H1 (cell line): ENCODE results near the gene EBF3. TPM values are rescaled to one million over a fixed set of nuclear protein-coding genes. Genes with fewer than 3 reads are reported as not detected.

Experiments used
- RAD21 ChIP-seq, 2 experiments: IDR thresholded peaks in 1 of 2; conservative IDR thresholded peaks in 1 of 2; 2 replicates each; pipeline ENCODE4 v1.6.1; 2011; ENCODE audit warnings: low read depth in 2 of 2, low read length in 2 of 2, improper control_type of control experiment in 1 of 2, inconsistent platforms in 1 of 2, mild to moderate bottlenecking in 1 of 2, moderate library complexity in 1 of 2
- SRF ChIP-seq: IDR thresholded peaks from 2 replicates; pipeline ENCODE4 v1.6.1; 2011; ENCODE audit warnings: mild to moderate bottlenecking, low read depth, low read length, moderate library complexity
- polyA plus RNA-seq, 7 experiments: library from polyadenylated mRNA; depleted of rRNA in 3 of 7; stranded (reverse) in 5 of 7; unstranded in 2 of 7; fragments of >200 nt in 5 of 7; fragments of 200-250 nt in 2 of 7; gene quantifications; 1 replicate in 5 of 7; 2 replicates in 1 of 7; 4 replicates in 1 of 7; pipeline versions ENCODE4 v1.2.1 to v1.2.3, GENCODE V29; 2011 to 2013; ENCODE audit warnings: missing spikeins in 2 of 7, mixed read lengths in 2 of 7
- total RNA-seq: library from RNA; stranded (reverse); fragmentation: NEBNext Ultra II Directional; extraction: Animal tissue kit (Norgen Biotek cat#: 25700); gene quantifications from 2 replicates; pipeline ENCODE4 v1.2.1, GENCODE V29; 2021
- TF ChIP-seq, protein P1 (sequence below): IDR thresholded peaks from 2 replicates; pipeline ENCODE4 v1.6.1; 2012; ENCODE audit warnings: inconsistent platforms
- TF ChIP-seq, protein P2 (sequence below): IDR thresholded peaks from 2 replicates; pipeline ENCODE4 v1.6.1; 2012; ENCODE audit warnings: inconsistent platforms

Gene EBF3
- total and polyA plus RNA-seq, 2 of the 8 experiments (the other 6 are each of a cell fraction or from before 2014, with no cell fraction given): 0.08 to 0.26 TPM

DNA sequence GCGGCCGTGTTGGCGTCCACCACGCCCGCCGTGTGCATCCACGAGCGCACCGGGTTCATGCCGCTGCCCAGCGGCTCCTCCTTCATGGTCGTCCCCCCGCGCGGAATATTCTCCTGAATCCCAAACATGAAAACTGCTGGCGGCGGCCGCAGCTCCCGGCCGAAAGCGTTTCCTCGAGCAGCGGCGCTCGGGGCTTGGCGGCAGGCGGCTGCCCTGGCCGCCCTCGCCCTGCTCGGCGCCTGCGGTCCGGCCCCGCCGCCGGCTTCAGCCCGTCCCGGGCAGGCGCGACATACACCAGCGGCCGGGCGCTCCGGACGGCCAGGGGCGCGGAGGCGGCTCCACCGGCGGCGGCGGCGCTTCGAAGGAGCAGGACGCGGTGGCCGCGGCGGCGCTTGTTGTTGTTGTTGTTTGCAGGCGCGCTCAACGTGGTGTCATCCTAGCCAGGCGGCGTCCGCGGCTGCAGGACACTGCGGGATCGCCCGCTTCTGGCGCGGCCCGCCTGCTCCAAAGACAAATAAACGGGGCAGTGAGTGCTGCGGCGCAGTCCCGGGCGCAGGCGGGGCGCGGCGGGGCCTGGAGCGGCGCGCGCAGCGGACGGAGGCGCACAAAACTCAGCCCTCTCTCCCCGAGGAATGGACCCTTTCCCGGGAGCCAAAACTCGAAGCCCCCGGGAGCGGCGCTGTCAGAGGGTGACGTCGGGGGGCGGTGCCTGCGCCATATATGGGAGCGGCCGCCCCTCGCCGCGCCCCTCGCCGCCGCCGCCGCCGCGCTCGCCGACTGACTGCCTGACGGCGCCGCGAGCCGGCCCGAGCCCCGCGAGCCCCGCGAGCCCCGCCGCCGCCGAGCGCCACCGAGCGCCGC, at the start of gene EBF3 (continued):
- peak; percentile 94 for TF ChIP-seq SRF
- TF ChIP-seq RAD21 (IDR thresholded peaks at IDR 0.05 in 1 of 2, conservative IDR thresholded peaks at IDR 0.05 in 1 of 2; ENCODE audit: low read depth in 2 of 2, low read length in 2 of 2): no peak
- TF ChIP-seq, protein P1, sequence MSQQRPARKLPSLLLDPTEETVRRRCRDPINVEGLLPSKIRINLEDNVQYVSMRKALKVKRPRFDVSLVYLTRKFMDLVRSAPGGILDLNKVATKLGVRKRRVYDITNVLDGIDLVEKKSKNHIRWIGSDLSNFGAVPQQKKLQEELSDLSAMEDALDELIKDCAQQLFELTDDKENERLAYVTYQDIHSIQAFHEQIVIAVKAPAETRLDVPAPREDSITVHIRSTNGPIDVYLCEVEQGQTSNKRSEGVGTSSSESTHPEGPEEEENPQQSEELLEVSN: 0 out of 2 replicates have a peak, but pooled peaks have one; percentile 11
- TF ChIP-seq, protein P2, sequence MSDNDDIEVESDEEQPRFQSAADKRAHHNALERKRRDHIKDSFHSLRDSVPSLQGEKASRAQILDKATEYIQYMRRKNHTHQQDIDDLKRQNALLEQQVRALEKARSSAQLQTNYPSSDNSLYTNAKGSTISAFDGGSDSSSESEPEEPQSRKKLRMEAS: peak; percentile 57
